Activated T-cell treated with anti-CD3 and anti-CD28 coated beads for 4 hours (primary cell): ENCODE measurements around the gene SH3TC2.

Source experiments
- DNase-seq: peaks from one replicate; pipeline ENCODE4 v3.0.0-alpha.2; 2020

Gene SH3TC2

DNA sequence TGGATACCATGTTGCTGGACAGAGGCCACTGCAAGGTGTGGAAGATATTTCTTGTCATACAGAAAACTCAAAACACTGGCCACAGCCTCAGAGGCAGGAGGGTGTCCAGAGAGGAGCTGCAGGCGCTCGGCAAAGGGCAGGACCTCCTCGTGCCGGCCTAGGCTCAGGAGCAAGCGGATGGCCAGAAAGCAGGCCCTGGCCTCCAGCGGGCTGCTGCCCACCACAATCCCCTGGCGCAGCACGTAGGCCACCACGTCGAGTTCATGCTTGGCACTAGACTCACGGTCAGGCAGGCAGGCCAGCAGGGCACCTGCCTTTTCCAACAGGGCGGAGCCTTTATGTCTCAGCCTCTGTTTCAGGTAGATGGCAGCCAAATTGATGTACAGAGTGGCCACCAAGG is 35.2 kb downstream of the SH3TC2 start:
- no peak for DNase-seq

DNA sequence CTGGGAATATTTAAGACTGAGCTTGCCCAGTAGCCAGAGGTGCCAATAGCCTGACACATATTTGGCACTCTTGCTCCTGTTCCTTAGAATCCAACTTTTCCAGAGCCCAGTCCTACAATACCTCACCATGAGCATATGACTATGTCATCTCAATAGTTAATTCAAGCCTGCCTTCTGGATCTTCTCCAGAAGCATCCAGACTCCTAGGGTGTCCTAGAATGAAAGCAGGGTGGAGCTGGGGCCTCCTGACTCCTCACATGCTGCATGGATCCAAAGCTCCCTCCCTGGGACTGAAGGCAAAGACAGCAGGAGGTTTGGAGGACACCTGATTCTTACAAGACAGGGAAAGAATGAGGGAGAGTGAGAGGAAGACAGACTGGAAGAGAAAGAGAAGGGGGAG is 37.9 kb downstream of the SH3TC2 start:
- DNase-seq, result no peak

GRCh38 chr5:149024477-149024876 is 38.4 kb downstream of the SH3TC2 start:
- DNase-seq, result no peak

DNA sequence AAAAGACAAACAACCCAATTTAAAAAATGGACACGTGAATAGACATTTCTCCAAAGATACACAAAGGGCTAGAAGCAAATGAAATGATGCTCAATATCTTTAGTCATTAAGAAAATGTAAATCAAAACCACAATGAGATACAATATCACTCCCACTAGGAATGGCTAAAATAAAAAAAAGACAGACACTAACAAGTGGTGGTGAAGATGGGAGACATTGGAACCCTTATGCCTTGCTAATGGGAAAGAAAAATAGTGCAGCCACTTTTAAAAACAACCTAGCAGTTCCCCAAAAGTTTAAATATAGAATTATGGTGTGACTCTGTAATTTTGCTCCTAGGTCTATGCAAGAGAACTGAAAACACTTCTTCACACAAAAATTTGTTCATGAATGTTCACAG is 40.7 kb downstream of the SH3TC2 start:
- DNase-seq, result no peak

GRCh38 chr5:149019679-149020078 is 43.2 kb downstream of the SH3TC2 start:
- no peak for DNase-seq

GRCh38 chr5:149018909-149019443 is 43.9 kb downstream of the SH3TC2 start:
- no peak for DNase-seq

GRCh38 chr5:149017636-149018035 is 45.2 kb downstream of the SH3TC2 start:
- DNase-seq, result no peak

DNA sequence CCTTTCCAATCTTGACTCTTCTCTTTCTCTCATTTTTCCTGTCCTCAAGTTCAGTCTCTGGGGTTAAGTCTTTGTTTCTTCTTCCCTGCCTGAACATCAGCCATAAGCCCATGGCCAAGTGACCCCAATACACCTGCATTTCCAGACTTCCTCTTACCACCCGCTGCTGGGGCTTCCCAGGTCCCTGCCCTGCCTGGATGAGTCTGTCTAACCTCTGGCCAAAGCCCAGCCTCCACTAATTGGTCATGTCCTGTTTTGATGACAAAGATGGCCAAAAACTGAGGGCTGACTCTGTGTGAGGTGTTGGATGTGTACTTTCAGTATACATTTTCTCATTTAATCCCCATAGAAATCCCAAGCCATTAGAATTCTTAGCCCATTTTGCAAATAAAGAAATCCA is 47.3 kb downstream of the SH3TC2 start:
- no peak for DNase-seq

DNA sequence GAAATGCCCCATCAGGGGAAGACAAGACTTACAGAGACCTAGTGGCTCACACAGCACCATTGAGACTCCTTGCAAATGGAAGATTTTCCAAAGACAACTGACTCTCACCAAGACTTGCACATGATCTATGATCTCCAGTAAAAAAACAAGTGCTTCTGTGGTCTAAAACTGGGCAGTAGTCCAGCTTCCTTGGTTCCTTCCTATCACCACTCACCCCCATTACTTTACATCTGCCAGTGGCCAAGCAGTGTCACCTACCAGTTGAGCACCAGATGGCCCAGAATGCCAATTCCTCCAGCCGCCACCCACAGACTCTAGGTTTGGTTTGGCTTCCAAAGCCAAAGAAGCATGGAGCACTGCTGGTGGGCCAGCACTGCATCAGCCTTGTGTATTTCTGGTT is 47.7 kb downstream of the SH3TC2 start:
- no peak for DNase-seq

- DNase-seq, result no peak
Observed at GRCh38 chr5:149014571-149015031, 48.3 kb downstream of the SH3TC2 start.

DNA sequence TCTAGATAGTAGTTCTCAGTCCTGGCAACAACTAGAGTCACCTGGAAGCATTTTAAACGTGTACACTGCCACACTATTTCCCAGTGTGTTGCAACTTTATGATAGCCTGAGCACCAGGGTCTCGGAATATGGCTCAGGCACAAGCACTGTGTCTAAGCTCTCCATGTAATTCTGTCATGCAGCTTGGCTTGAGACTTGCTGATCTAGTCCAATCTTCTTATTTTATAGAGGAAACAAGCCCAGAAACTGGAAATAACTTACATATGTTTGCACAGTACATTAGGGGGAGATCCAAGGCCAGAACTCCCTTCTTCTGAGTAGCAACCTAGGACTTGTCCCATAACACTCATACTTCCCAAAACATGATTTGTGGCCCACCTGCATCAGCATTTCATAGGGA is 49.1 kb downstream of the SH3TC2 start:
- DNase-seq, result no peak

GRCh38 chr5:149012350-149012749 is 50.5 kb downstream of the SH3TC2 start:
- no peak for DNase-seq

DNA sequence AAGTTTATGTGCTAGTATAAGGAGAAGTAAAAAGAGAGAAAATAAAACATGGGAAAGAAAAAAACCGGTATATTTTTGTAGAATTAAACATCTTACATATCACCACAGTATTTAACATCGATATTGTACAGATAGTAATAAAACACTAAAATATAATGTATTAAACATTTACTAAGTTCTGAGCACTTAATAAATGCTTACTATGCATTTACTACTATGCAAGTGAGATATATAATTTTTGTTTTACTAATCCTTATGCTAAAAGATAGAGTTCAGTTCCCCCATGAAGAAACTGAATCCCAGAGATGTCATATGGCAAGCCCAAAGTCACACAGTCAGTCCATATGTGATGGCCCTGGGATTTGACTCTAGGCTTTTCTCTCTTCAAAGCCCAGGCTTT is 51.1 kb downstream of the SH3TC2 start:
- DNase-seq, result no peak

- no peak for DNase-seq
Observed at GRCh38 chr5:149011084-149011483, 51.8 kb downstream of the SH3TC2 start.

GRCh38 chr5:149007174-149007573 is 55.7 kb downstream of the SH3TC2 start:
- DNase-seq, result no peak

- DNase-seq, result no peak
Observed at GRCh38 chr5:149006426-149006825, 56.4 kb downstream of the SH3TC2 start.

GRCh38 chr5:149005077-149005892 is 57.6 kb downstream of the SH3TC2 start:
- no peak for DNase-seq

- DNase-seq, result no peak
Observed at GRCh38 chr5:149004559-149004958, 58.3 kb downstream of the SH3TC2 start.

- DNase-seq, result no peak
Observed at GRCh38 chr5:149002761-149003689, 59.8 kb downstream of the SH3TC2 start.

DNA sequence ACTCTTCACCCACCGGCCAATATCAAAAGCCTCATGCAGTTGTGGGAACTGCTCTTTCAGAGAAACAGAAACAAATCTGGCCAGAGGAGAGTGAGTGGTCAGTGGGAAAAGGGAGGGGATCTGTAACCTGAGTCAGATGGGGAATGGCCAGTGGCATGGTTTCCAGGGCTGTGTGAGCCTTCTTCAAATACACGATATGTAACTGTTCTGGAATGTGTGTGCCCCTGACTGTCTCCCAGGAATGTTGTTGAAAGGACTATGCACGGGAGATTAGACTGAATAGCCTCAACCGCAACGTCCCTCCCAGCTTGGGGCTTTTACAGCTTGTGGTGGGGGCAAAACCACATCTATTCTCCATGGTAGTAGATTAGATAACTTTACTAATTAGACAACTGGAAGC is 60.8 kb downstream of the SH3TC2 start:
- DNase-seq, result no peak

DNA sequence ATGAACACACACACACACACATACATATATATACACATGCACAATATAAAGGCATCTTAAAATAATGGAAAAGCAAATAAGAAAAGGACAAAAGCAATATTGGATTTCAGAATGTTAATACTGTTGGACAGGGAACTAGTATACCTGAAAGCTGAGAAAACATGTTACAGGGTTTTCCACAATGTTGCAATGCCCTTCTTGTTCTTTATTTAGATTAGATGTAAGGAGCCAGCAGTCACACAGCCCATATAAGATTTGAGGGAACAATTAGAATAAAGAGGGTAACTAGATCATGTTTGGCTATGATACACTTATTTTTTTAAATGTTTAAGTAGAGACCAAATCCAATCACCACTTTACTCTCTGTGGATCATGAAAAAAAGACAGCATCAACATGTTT is 61.7 kb downstream of the SH3TC2 start:
- DNase-seq, result no peak

DNA sequence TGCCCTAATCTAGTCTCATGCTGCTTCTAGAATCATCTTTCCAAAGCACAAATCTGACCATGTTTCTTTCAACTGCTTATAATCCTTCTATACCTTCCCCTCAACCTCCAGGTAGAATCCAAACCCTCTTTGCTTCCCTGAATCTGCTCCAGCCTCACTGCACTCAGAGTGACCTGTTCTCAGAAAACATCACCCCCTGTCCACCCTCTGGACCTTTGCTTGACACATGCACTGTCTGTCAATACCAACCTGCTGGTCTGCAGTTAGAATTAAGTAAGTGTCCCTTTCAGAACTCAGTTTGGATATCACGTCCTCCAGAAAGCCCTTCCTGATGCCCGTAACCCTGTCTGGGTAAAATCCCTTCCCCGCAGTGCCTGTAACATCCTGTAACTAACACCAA is 63.1 kb downstream of the SH3TC2 start:
- no peak for DNase-seq

DNA sequence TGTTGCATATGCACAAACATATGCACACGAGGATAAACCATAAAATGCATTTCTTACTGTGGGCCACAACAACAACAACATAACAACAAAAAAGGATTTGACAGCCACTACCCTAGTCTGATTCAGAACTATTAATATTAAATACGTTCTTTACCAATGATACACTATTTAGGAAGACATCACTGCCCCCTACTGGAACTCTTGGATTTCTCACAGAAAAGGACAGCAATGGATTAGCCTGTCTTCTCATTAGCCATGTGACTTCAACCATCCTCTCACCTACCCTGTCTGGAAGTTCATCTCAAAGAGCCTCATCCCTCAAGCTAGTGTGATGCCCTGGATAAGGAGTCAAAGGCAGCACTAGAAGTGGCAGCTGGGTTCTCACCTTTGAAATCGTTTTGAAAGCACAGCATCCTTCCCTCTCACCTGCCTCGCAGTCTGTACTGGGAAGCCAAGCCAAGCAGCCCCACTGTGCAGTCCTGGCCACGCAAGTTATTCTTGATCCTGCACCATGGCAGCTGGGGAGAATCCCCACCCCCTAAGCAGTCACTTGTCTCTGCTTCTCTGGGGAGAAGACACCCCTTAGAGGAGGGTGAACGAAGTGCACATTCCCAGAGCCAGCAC is 64.6 kb downstream of the SH3TC2 start:
- DNase-seq, result no peak
